Endothelial cell of umbilical vein (primary cell): ENCODE measurements around the gene ATP12A.

ENCODE experiments used
- CTCF ChIP-seq, 2 donors: IDR thresholded peaks; 1 replicate in 1 of 2; 2 replicates in 1 of 2; pipeline ENCODE4 v1.5.1; 2011; ENCODE audit warnings: low read length in 2 of 2, mild to moderate bottlenecking in 2 of 2, moderate library complexity in 2 of 2, control low read depth in 1 of 2, inconsistent platforms in 1 of 2, low read depth in 1 of 2; ENCODE audit not compliant: insufficient read depth in 1 of 2; ENCODE audit errors: extremely low read depth in 1 of 2
- EZH2 ChIP-seq: IDR thresholded peaks from 2 replicates; pipeline ENCODE4 v1.6.1; 2012; ENCODE audit warnings: borderline replicate concordance, low read depth, mild to moderate bottlenecking, moderate library complexity, low read length, inconsistent platforms; ENCODE audit not compliant: severe bottlenecking
- MAX ChIP-seq: IDR thresholded peaks from 2 replicates; pipeline ENCODE4 v1.6.1; 2011; ENCODE audit not compliant: insufficient read depth, insufficient read length
- MYC ChIP-seq: IDR thresholded peaks from one replicate; pipeline ENCODE4 v1.6.1; 2011; ENCODE audit warnings: mild to moderate bottlenecking, low read depth, low read length
- POLR2AphosphoS5 ChIP-seq: IDR thresholded peaks from 2 replicates; pipeline ENCODE4 v1.6.1; 2012; ENCODE audit warnings: low read depth, mild to moderate bottlenecking, control low read depth, low read length, moderate library complexity; ENCODE audit not compliant: insufficient read depth

GRCh38 chr13:24672141-24673132, 7.8 kb upstream of the ATP12A start:
- TF ChIP-seq POLR2AphosphoS5: no peak
- no peak for TF ChIP-seq EZH2
- no peak for TF ChIP-seq CTCF (IDR thresholded peaks at IDR 0.05; ENCODE audit: extremely low read depth in 1 of 2, insufficient read depth in 1 of 2, low read depth in 1 of 2, low read length in 2 of 2)
- no peak for TF ChIP-seq MYC
- TF ChIP-seq MAX: no peak
